Fibroblast of skin of abdomen (primary cell): ENCODE data around the gene NUDT3.
"Not testable (repeated sequence)": the region's sequence is repeated elsewhere in the genome, so short reads cannot be mapped to it uniquely, and the experiment has no call there.

Source experiments
- DNase-seq: peaks from one replicate; pipeline ENCODE4 v3.0.0-alpha.2; 2013

The NUDT3 gene

GRCh38 chr6:34341481-34341971, 50.9 kb downstream of the NUDT3 start:
- no peak for DNase-seq

- no peak for DNase-seq
Measured at GRCh38 chr6:34340906-34341480, 51.5 kb downstream of the NUDT3 start.

GRCh38 chr6:34340394-34340793, 52.1 kb downstream of the NUDT3 start:
- no peak for DNase-seq

- DNase-seq: no peak
Measured at GRCh38 chr6:34339971-34340370, 52.5 kb downstream of the NUDT3 start.

GRCh38 chr6:34339432-34339831, 53.0 kb downstream of the NUDT3 start:
- DNase-seq: no peak

GRCh38 chr6:34338811-34339210, 53.7 kb downstream of the NUDT3 start:
- no peak for DNase-seq

- no peak for DNase-seq
Measured at GRCh38 chr6:34338377-34338776, 54.1 kb downstream of the NUDT3 start.

GRCh38 chr6:34334796-34335416, 57.6 kb downstream of the NUDT3 start:
- no peak for DNase-seq

GRCh38 chr6:34333858-34334257, 58.6 kb downstream of the NUDT3 start:
- no peak for DNase-seq

- DNase-seq: no peak
Measured at GRCh38 chr6:34332251-34333198, 59.9 kb downstream of the NUDT3 start.

- peak; percentile 16 for DNase-seq
Measured at GRCh38 chr6:34331371-34332050, 61.0 kb downstream of the NUDT3 start.

GRCh38 chr6:34329814-34330213, 62.7 kb downstream of the NUDT3 start:
- DNase-seq: not testable (repeated sequence)

- no peak for DNase-seq
Measured at GRCh38 chr6:34328969-34329368, 63.5 kb downstream of the NUDT3 start.

GRCh38 chr6:34327313-34328205, 64.9 kb downstream of the NUDT3 start:
- DNase-seq: not testable (repeated sequence)

GRCh38 chr6:34325633-34326032, 66.8 kb downstream of the NUDT3 start:
- no peak for DNase-seq

GRCh38 chr6:34324738-34325444, 67.6 kb downstream of the NUDT3 start:
- peak; percentile 53 for DNase-seq

- DNase-seq: not testable (repeated sequence)
Measured at GRCh38 chr6:34324221-34324620, 68.2 kb downstream of the NUDT3 start.

GRCh38 chr6:34323300-34323699, 69.2 kb downstream of the NUDT3 start:
- DNase-seq: no peak

- no peak for DNase-seq
Measured at GRCh38 chr6:34322732-34323131, 69.7 kb downstream of the NUDT3 start.

- no peak for DNase-seq
Measured at GRCh38 chr6:34321821-34322220, 70.6 kb downstream of the NUDT3 start.

- no peak for DNase-seq
Measured at GRCh38 chr6:34319471-34319885, 73.0 kb downstream of the NUDT3 start.
